ENCODE measurements around the gene P3H4.
A peak's percentile ranks its signal among the peaks of the same experiment; 100 is the strongest.
"Not testable (repeated sequence)": the region's sequence is repeated elsewhere in the genome, so short reads cannot be mapped to it uniquely, and the experiment has no call there.

P3H4 gene, protein sequence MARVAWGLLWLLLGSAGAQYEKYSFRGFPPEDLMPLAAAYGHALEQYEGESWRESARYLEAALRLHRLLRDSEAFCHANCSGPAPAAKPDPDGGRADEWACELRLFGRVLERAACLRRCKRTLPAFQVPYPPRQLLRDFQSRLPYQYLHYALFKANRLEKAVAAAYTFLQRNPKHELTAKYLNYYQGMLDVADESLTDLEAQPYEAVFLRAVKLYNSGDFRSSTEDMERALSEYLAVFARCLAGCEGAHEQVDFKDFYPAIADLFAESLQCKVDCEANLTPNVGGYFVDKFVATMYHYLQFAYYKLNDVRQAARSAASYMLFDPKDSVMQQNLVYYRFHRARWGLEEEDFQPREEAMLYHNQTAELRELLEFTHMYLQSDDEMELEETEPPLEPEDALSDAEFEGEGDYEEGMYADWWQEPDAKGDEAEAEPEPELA

DNA sequence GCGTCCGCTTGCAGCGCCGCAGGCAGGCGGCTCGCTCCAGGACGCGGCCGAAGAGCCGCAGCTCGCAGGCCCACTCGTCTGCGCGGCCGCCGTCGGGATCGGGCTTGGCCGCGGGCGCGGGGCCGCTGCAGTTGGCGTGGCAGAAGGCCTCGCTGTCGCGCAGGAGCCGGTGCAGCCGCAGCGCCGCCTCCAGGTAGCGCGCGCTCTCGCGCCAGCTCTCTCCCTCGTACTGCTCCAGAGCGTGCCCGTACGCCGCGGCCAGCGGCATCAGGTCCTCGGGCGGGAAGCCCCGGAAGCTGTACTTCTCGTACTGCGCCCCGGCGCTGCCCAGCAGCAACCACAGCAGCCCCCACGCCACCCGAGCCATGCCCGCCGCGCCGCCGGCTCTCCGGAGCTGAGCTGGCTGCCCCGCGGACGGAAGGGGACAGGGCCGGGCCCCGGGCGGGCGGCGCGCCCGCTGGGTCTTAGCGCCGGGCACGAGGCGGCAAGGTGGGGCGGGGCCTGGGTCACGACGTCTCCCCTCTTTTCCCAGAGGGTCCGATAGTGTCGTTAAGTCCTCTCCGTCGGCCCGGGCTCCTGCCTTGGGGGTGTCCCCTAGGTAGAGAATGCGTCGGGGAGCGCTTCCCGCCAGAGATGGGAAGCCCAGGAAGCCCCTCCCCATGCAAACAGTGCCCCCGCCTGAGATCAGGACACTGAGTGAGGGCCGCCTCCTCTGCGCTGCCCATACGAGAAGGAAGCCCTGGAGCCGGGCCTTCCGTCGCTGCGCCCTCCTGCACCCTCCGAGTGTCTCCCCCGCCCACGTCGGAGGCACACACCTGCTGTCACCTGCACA is at the start of gene P3H4:
TSS of gene P3H4 (minus strand) at position 401 of the 832 bp plus-strand sequence. CDS start at position 367, 34 bp downstream.
- DNase-seq: peak; percentile 66

- DNase-seq: no peak
Measured at GRCh38 chr17:41860254-41860931, 48.6 kb upstream of the P3H4 start.

DNA sequence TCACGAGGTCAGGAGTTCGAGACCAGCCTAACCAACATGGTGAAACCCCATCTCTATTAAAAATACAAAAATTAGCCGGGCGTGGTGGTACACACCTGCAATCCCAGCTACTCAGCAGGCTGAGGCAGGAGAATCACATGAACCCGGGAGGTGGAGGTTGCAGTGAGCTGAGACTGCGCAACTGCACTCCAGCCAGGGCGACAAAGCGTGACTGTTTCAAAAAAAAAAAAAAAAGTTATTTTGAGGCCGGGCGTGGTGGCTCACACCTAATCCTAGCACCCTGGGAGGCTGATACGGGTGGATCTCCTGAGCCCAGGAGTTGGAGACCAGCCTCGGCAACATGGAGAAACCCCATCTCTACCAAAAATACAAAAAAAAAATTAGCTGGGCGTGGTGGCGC is 39.6 kb upstream of the P3H4 start:
- DNase-seq: not testable (repeated sequence)

GRCh38 chr17:41849251-41849990 is 37.7 kb upstream of the P3H4 start:
- DNase-seq: no peak

DNA sequence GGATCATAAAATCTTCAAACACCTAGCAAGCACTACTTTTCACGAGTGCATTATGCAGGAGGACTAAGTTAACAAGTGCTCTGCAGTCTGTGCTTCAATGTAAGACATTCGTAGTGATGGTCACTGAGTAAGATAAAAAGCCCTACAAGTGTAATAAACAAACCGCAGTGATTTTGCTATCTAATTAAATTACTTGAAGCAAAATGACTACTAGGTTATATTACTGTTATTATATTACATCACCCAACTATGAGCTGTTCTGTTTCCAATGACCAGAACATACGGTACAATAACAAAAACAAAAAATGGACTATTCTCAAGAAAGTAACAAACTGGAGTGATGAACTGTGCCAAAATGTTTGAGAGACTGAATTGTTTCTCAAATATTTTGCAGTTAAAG is 37.0 kb upstream of the P3H4 start:
- no peak for DNase-seq

GRCh38 chr17:41844971-41845370 is 33.2 kb upstream of the P3H4 start:
- DNase-seq: no peak

- not testable (repeated sequence) for DNase-seq
Measured at GRCh38 chr17:41840781-41841180, 29.0 kb upstream of the P3H4 start.

- not testable (repeated sequence) for DNase-seq
Measured at GRCh38 chr17:41839448-41839847, 27.7 kb upstream of the P3H4 start.

- no peak for DNase-seq
Measured at GRCh38 chr17:41837761-41838538, 26.2 kb upstream of the P3H4 start, which contains the start of gene KLHL10. TSS of gene KLHL10 (plus strand) at chr17:41837825. CDS start at chr17:41837933, 108 bp downstream.

- DNase-seq: no peak
Measured at GRCh38 chr17:41836550-41837196, 24.9 kb upstream of the P3H4 start.

- DNase-seq: peak; percentile 50
Measured at GRCh38 chr17:41835800-41836549, 24.2 kb upstream of the P3H4 start, which contains the start of gene NT5C3B. TSS of gene NT5C3B (minus strand) at chr17:41836232. CDS start at chr17:41836193, 39 bp downstream.

- no peak for DNase-seq
Measured at GRCh38 chr17:41835214-41835799, 23.6 kb upstream of the P3H4 start.

DNA sequence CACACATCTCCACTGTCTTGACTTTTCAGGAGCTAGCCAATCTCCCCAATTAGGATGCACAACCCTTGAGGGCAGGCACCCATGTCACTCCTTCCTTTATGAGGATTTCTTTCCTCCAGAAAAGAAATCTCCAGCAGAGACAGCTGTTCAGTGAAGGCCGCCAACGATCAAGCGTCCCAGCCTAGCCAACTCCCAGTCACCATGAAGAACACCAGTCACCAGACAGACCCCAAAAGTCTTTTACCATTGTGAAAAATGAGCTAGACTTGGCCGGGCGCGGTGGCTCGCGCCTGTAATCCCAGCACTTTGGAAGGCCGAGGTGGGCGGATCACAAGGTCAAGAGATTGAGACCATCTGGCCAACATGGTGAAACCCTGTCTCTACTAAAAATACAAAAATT is 18.2 kb upstream of the P3H4 start:
- not testable (repeated sequence) for DNase-seq

DNA sequence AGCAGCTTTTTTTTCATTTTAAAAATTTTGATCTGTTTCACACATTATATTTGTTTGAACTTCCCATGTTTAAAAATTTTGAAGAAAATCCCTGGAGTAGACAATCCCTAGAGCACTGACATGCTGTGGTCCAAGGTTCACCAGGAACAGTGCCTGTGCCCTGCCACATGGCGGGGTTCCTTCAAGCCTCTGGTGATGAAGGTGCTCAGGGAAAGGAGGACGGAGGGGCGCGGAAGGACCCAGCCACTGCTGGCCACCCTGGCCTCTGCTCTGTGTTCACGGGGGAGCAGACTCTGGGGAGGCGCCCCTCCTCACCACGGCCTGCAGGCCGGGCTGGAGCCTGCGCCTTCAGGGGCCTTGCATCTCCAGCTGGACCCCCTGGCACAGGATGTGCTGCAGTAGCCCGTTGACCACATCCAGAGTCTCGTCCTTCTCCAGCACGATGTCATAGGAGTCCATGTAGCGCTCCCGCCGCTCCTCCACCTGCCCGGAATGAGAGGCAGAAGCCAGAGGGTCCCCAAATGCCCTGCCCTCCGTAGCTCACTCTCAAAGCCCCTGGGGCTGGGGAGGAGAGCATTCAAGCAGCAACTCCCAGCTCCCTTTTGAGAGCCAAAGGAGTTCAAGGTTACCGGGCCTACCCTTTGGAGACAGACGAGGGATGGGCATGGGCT is 13.6 kb upstream of the P3H4 start:
- no peak for DNase-seq

GRCh38 chr17:41824086-41824485 is 12.3 kb upstream of the P3H4 start:
- no peak for DNase-seq

DNA sequence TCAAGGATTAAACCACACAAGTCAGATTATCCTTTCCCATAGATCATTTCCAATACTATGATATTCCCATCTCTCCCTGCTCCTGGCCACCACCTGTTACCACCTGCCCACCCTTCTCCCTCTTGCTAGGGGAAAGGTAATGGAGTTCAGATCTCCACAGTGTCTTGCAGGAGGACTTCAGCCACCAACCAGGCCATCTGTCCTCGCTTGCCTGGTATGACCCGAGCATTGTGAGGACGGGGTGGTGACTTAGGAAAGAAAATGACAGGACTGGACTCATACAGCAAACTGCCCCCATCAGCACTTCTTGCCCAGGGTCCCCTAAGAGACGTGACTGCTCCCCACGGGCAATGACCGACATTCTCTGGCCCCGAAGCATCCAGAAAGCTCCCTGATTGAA is 11.8 kb upstream of the P3H4 start:
- no peak for DNase-seq

- DNase-seq: no peak
Measured at GRCh38 chr17:41823141-41823524, 11.4 kb upstream of the P3H4 start.

DNA sequence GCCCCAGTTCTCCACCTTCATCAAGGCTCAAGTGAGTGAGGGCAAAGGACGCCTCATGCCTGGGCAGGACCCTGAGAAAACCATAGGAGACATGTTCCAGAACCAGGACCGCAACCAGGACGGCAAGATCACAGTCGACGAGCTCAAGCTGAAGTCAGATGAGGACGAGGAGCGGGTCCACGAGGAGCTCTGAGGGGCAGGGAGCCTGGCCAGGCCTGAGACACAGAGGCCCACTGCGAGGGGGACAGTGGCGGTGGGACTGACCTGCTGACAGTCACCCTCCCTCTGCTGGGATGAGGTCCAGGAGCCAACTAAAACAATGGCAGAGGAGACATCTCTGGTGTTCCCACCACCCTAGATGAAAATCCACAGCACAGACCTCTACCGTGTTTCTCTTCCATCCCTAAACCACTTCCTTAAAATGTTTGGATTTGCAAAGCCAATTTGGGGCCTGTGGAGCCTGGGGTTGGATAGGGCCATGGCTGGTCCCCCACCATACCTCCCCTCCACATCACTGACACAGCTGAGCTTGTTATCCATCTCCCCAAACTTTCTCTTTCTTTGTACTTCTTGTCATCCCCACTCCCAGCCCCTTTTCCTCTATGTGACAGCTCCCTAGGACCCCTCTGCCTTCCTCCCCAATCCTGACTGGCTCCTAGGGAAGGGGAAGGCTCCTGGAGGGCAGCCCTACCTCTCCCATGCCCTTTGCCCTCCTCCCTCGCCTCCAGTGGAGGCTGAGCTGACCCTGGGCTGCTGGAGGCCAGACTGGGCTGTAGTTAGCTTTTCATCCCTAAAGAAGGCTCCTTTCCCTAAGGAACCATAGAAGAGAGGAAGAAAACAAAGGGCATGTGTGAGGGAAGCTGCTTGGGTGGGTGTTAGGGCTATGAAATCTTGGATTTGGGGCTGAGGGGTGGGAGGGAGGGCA is 10.7 kb upstream of the P3H4 start:
- no peak for DNase-seq

All from stimulated activated CD4-positive, alpha-beta T cell treated with anti-CD3 and anti-CD28 coated beads, Interleukin-1b, Interleukin-23, amount 100 ng/mL, for 48 hours (primary cell).